A673 (cell line): ENCODE measurements around the gene GPR152. TPM values are rescaled to one million over a fixed set of nuclear protein-coding genes. Genes with fewer than 3 reads are reported as not detected.
"Not testable (repeated sequence)": the region's sequence is repeated elsewhere in the genome, so short reads cannot be mapped to it uniquely, and the experiment has no call there.

ENCODE experiments used
- BruUV-seq: library from RNA; stranded (reverse); fragments of 400-500 nt; replicated peaks from 2 replicates; lab custom pipeline; 2021; lab: Mats Ljungman, UMichigan
- CTCF ChIA-PET: fragments of 300-600 bp; sonication (Branson Sonifier 250); formaldehyde crosslinking; loops from one replicate; lab custom pipeline; 2022; ENCODE audit warnings: antibody characterized with exemption; lab: Charles Lee
- POLR2A ChIA-PET: fragments of 300-600 bp; sonication (Branson Sonifier 250); formaldehyde crosslinking; loops from one replicate; lab custom pipeline; 2022; ENCODE audit warnings: antibody characterized with exemption; ENCODE audit not compliant: low non-redundant PET; lab: Charles Lee
- DNase-seq: peaks from one replicate; pipeline ENCODE4 v3.0.0-alpha.2; 2015; ENCODE audit warnings: low spot score
- H3K27ac ChIP-seq: fragments of 200-600 bp; sonication (generic); 2 replicates; pipeline ENCODE4 v1.5.1; 2016; ENCODE audit warnings: mixed run types, low read depth, mild to moderate bottlenecking, mixed read lengths, antibody characterized with exemption, low read length; ENCODE audit not compliant: poor library complexity, severe bottlenecking
- H3K27me3 ChIP-seq: fragments of 200-600 bp; sonication (generic); replicated peaks from 2 replicates; pipeline ENCODE4 v1.6.1; 2017; ENCODE audit warnings: mixed run types, low read depth, mild to moderate bottlenecking, mixed read lengths, antibody characterized with exemption, low read length; ENCODE audit not compliant: insufficient read depth, poor library complexity
- H3K36me3 ChIP-seq: fragments of 200-600 bp; sonication (generic); 2 replicates; pipeline ENCODE4 v1.6.1; 2016; ENCODE audit warnings: mixed run types, mild to moderate bottlenecking, mixed read lengths, antibody characterized with exemption, low read length; ENCODE audit not compliant: insufficient read depth, poor library complexity, severe bottlenecking
- H3K4me1 ChIP-seq: fragments of 200-600 bp; sonication (generic); 2 replicates; pipeline ENCODE4 v1.6.1; 2017; ENCODE audit warnings: mixed run types, mild to moderate bottlenecking, mixed read lengths, antibody characterized with exemption, low read length; ENCODE audit not compliant: insufficient read depth, poor library complexity, severe bottlenecking
- H3K4me3 ChIP-seq: fragments of 200-600 bp; sonication (generic); 2 replicates; pipeline ENCODE4 v1.5.1; 2016; ENCODE audit warnings: low read depth, mixed run types, mild to moderate bottlenecking, mixed read lengths, low read length; ENCODE audit not compliant: poor library complexity, severe bottlenecking
- H3K9me3 ChIP-seq: fragments of 200-600 bp; sonication (generic); 2 replicates; pipeline ENCODE4 v1.6.1; 2016; ENCODE audit warnings: mixed run types, low read depth, mild to moderate bottlenecking, mixed read lengths, antibody characterized with exemption, low read length; ENCODE audit not compliant: poor library complexity, severe bottlenecking
- EZH2 ChIP-seq: fragments of 200-600 bp; sonication (generic); IDR thresholded peaks from 2 replicates; pipeline ENCODE4 v1.6.1; 2017; ENCODE audit warnings: borderline replicate concordance, low read depth, mild to moderate bottlenecking, mixed read lengths, antibody characterized with exemption, low read length; ENCODE audit not compliant: poor library complexity, severe bottlenecking
- intact Hi-C: fragments of 100-400 bp; cut with micrococcal nuclease; formaldehyde crosslinking; loops from one replicate; pipeline ENCODE4 v1.10.0; 2022; ENCODE audit not compliant: unreplicated experiment
- total RNA-seq: library from RNA; stranded (reverse); gene quantifications from 2 replicates; pipeline ENCODE4 v1.2.3, GENCODE V29; 2021
- TF ChIP-seq, protein P1 (sequence below): fragments of 300-800, 200-600 bp; sonication (generic); conservative IDR thresholded peaks from 2 replicates; pipeline ENCODE4 v1.5.1; 2017; ENCODE audit warnings: low read depth, mild to moderate bottlenecking, antibody characterized with exemption, low read length, moderate library complexity, mixed read lengths

Gene GPR152
- total RNA-seq, 1 experiment from 2014 or later = not detected

DNA sequence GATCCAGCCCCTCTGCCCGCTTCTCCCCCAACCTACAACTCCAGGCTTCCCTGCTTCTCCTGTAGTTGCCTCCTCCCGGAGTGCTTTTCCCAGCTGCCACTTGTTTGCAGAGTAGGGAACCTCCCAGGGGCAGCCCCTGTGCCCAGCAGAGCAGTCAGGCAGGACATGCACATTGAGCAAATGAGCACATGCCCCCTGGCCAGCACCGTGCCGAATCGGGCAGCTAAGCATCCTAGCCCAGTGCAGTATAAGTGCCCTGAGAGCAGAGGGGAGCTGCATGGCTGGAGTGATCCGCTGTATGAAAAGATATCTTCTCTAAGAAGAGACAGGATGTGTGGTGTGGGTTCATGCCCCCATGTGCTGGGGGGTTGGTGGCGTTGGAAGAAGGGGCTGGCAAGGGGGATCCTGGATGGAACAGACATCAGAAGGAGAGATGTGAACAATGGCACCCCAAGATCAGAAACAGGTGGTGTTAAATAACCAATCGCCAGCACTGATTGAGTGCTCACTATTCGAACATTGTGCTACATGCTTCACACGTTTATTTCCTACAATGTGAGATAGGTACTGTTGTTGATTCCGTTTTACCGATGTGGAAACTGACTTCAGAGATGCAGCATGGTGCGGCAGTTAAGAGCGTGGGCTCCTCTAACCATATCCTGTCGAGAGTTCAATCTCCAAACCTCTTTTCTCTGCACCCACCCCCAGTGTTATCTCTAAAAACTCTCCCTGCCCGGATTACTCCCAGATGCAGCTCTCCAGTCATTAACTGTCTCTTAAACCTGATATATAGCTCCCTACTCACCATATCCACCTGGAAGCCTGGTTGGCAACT lies 31.5 kb upstream of the GPR152 start:
- TF ChIP-seq, protein P1, sequence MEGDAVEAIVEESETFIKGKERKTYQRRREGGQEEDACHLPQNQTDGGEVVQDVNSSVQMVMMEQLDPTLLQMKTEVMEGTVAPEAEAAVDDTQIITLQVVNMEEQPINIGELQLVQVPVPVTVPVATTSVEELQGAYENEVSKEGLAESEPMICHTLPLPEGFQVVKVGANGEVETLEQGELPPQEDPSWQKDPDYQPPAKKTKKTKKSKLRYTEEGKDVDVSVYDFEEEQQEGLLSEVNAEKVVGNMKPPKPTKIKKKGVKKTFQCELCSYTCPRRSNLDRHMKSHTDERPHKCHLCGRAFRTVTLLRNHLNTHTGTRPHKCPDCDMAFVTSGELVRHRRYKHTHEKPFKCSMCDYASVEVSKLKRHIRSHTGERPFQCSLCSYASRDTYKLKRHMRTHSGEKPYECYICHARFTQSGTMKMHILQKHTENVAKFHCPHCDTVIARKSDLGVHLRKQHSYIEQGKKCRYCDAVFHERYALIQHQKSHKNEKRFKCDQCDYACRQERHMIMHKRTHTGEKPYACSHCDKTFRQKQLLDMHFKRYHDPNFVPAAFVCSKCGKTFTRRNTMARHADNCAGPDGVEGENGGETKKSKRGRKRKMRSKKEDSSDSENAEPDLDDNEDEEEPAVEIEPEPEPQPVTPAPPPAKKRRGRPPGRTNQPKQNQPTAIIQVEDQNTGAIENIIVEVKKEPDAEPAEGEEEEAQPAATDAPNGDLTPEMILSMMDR = no peak
- TF ChIP-seq EZH2 = no peak
- Histone ChIP-seq H3K36me3 (peaks cover under 1% of the 10 kb centered on the region), H3K27me3 (no peaks in the 10 kb centered on the region), H3K9me3 (no peaks in the 10 kb centered on the region), H3K4me3 (peak overlapping the region; percentile 54), H3K27ac (no peak overlapping the region), H3K4me1 (peaks cover 9% of the 10 kb centered on the region)
- intact Hi-C loops = no loop called here
- CTCF ChIA-PET = no interaction called here
- POLR2A ChIA-PET = no interaction called here
- DNase-seq = no peak
- BruUV-seq = no TSS peak

DNA sequence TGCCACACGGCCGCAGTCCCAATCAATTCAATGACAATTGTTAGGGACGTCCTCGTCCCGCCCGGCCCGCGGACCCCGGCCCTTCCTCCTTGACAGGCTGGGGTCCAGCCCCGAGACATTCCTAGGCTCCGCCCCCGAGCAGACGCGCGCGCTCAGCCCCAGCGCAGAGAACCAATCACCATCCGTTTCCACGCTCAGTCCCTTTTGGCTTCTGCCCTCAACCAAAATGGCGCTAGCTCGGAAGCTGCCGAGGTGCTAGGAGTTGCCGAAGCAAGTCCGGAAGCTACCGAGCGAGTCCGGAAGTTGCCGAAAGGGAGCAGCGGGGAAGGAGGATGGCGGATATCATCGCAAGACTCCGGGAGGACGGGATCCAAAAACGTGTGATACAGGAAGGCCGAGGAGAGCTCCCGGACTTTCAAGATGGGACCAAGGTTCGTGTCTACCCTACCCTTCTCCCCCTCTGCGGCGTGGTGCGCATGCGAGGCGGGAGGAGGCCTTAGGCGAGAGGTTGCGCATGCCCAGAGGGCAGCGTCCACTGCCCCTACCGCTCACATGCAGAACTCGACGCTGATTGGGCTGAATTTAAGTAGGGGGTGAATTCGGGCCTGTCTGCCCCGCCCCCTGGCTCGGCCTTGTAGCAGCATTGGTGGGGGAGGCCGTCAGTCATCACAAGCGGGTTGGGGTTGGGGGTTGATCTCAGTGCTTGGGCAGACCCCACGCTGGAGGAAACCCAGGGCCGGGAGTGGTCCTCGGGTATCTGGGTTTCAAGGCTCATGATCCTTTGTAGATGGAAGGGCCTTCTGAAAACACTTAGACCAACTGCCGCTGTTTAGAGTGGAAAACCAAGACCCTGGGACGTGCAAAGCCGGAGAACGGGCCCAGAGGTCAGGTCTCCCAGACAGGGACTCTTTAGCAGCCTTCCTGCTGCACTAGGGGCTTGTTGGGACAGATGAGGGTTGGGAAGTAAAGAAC lies 30.6 kb upstream of the GPR152 start, which contains the start of gene AIP:
Gene AIP, plus strand, starts transcription at position 200 of the 972 bp plus-strand sequence. Its CDS starts 133 bp downstream, at position 333.
- intact Hi-C loops = no loop called here
- Histone ChIP-seq H3K27ac (peak within 1 kb of the TSS; percentile 76), H3K4me3 (peak within 1 kb of the TSS; percentile 54), H3K36me3 (no peaks in the 10 kb centered on the region), H3K9me3 (no peaks in the 10 kb centered on the region), H3K27me3 (no peaks in the 10 kb centered on the region), H3K4me1 (peaks cover 9% of the 10 kb centered on the region)
- TSS peak; percentile 73 for BruUV-seq
- POLR2A ChIA-PET = interaction anchor here (0.6 kb wide), 1 partner anchor 53 kb away, joined by 7 read pairs; no protein-coding TSS in a partner anchor
- no peak for TF ChIP-seq EZH2
- TF ChIP-seq, protein P1 = no peak
- CTCF ChIA-PET = no interaction called here
- DNase-seq = peak; percentile 100

DNA sequence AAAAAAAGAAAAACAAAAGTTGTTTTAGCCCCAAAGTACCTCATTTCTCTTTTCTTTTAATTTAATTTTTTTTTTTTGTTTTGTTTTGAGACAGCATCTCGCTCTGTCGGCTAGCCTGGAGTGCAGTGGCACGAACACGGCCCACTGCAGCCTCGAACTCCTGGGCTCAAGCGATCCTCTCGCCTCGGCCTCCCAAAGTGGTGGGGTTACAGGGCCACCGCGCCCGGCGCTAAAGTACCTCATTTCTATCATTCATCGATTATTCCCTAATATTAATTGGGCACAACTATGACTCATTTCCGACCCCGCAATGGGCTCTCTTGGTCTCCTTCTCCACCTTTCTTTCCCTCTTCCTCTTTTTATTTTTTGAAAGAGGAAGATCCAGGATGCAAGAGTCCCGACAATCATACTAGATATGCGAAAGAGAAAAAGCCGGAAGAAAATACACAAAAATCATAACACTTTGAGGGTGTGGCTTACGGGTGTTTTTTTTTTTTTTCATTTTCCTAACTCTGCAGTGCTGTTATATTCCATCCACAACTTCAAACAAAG lies 29.8 kb upstream of the GPR152 start:
- intact Hi-C loops = no loop called here
- H3K36me3 ChIP-seq = no peaks in the 10 kb centered on the region
- H3K27ac ChIP-seq = peak overlapping the region; percentile 76
- no peaks in the 10 kb centered on the region for H3K9me3 ChIP-seq
- peaks cover 9% of the 10 kb centered on the region for H3K4me1 ChIP-seq
- BruUV-seq = TSS peak; percentile 85
- H3K27me3 ChIP-seq = no peaks in the 10 kb centered on the region
- ChIA-PET POLR2A (no interaction called here), CTCF (no interaction called here)
- no peak for DNase-seq
- H3K4me3 ChIP-seq = peak overlapping the region; percentile 54
- TF ChIP-seq EZH2 = no peak
- TF ChIP-seq, protein P1 = no peak

DNA sequence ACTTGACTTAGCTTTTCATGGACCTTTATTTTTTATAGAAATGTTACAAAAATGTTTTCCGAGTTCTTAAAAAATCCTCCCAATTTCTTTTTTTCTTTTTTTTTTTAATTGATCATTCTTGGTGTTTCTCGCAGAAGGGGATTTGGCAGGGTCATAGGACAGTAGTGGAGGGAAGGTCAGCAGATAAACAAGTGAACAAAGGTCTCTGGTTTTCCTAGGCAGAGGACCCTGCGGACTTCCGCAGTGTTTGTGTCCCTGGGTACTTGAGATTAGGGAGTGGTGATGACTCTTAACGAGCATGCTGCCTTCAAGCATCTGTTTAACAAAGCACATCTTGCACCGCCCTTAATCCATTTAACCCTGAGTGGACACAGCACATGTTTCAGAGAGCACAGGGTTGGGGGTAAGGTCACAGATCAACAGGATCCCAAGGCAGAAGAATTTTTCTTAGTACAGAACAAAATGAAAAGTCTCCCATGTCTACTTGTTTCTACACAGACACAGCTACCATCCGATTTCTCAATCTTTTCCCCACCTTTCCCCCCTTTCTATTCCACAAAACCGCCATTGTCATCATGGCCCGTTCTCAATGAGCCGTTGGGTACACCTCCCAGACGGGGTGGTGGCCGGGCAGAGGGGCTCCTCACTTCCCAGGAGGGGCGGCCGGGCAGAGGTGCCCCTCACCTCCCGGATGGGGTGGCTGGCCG lies 25.0 kb upstream of the GPR152 start:
- DNase-seq, H3K4me3 ChIP-seq, CTCF ChIA-PET, POLR2A ChIA-PET, BruUV-seq, intact Hi-C loops, H3K36me3 ChIP-seq, H3K27ac ChIP-seq, H3K9me3 ChIP-seq, H3K27me3 ChIP-seq, H3K4me1 ChIP-seq: not testable (repeated sequence)
